Measurements from ENCODE around the gene CAPN5. TPM values are rescaled to one million over a fixed set of nuclear protein-coding genes. Genes with fewer than 3 reads are reported as not detected.

The CAPN5 gene
- total RNA-seq, 1 experiment from 2014 or later: 27.4 TPM

DNA sequence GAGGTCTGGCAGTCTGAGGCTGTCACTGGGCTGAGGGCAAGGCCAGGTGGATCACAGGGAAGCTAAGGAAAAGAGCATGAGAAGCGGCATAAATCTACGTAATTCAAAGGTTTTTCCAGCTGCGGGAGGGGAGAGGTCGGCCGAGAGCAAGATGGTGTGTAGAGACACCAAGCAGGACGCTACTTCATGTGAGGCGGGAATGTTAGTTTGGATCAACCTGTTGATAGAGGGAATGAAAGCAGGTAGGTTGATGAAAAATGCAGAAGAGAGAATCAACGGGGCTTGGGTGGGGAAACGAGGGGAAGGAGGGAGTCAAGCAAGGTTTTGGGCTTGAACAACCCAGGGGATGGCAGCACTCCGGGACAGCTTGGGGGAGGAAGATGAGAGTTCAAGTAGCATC, 29.7 kb upstream of the CAPN5 start (continued):
- TF ChIP-seq STAT6 (CRISPR knock-in tag; conservative IDR thresholded peaks at IDR 0.05; ENCODE audit: low read depth) (no peak), EMX1 (CRISPR knock-in tag; IDR thresholded peaks at IDR 0.05) (no peak), MYBL2 (CRISPR knock-in tag; IDR thresholded peaks at IDR 0.05) (no peak), ZNF317 (CRISPR knock-in tag; IDR thresholded peaks at IDR 0.05; ENCODE audit: borderline replicate concordance, low read depth) (no peak)

DNA sequence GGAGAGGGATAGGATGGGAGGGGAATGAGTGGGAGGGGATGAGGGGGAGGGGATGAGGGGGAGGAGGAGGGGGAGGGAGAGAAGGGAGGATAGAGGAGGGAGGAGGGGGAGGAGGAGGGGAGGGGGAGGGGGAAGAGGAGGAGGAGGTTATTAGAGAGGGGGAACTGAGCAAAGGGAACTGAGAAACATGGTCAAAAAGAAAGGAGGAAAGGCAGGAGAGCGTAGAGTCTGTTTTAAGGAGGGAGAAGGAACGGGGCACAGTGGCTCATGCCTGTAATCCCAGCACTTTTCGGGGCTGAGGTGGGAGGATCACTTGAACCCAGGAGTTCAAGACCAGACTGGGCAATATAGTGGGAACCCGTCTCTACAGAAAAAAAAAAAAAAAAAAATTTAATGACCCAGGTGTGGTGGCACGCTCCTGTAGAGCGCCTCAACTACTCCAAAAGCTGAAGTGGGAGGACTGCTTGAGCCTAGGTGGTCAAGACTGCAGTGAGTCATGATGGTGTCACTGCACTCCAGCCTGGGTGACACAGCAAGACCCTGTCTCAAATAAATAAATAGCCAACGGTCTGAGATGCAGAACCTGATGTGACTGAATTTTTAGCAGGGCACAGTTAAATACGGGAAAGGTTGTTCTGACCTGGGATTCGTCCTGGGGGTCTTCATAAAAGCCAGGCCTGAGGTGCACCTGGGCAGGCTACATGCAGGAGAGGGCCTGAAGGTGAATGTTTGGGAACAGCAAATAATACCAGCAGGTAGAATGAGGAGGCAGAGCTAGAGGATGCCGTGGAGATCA, 28.5 kb upstream of the CAPN5 start:
- DNase-seq (ENCODE audit: low spot score) (no peak), ATAC-seq (no peak)
- Mint-ChIP-seq H3K4me1 (peaks cover 7% of the 10 kb centered on the region), H3K9me3 (no peaks in the 10 kb centered on the region), H3K27me3 (ENCODE audit: low read depth) (peaks cover 52% of the 10 kb centered on the region), H3K4me3 (peak overlapping the region; percentile 16; the same call in 1 of the 2 replicates), H3K36me3 (no peaks in the 10 kb centered on the region), H3K27ac (no peak overlapping the region)
- TF ChIP-seq, protein P1, sequence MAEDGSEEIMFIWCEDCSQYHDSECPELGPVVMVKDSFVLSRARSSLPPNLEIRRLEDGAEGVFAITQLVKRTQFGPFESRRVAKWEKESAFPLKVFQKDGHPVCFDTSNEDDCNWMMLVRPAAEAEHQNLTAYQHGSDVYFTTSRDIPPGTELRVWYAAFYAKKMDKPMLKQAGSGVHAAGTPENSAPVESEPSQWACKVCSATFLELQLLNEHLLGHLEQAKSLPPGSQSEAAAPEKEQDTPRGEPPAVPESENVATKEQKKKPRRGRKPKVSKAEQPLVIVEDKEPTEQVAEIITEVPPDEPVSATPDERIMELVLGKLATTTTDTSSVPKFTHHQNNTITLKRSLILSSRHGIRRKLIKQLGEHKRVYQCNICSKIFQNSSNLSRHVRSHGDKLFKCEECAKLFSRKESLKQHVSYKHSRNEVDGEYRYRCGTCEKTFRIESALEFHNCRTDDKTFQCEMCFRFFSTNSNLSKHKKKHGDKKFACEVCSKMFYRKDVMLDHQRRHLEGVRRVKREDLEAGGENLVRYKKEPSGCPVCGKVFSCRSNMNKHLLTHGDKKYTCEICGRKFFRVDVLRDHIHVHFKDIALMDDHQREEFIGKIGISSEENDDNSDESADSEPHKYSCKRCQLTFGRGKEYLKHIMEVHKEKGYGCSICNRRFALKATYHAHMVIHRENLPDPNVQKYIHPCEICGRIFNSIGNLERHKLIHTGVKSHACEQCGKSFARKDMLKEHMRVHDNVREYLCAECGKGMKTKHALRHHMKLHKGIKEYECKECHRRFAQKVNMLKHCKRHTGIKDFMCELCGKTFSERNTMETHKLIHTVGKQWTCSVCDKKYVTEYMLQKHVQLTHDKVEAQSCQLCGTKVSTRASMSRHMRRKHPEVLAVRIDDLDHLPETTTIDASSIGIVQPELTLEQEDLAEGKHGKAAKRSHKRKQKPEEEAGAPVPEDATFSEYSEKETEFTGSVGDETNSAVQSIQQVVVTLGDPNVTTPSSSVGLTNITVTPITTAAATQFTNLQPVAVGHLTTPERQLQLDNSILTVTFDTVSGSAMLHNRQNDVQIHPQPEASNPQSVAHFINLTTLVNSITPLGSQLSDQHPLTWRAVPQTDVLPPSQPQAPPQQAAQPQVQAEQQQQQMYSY (CRISPR knock-in tag; IDR thresholded peaks at IDR 0.05): no peak
- TF ChIP-seq ARID4B (CRISPR knock-in tag; IDR thresholded peaks at IDR 0.05; ENCODE audit: borderline replicate concordance) (no peak), MYBL2 (CRISPR knock-in tag; IDR thresholded peaks at IDR 0.05) (no peak), SMAD3 (CRISPR knock-in tag; IDR thresholded peaks at IDR 0.05; ENCODE audit: borderline replicate concordance) (no peak), OVOL2 (CRISPR knock-in tag; IDR thresholded peaks at IDR 0.05; ENCODE audit: borderline replicate concordance) (no peak), ZNF423 (CRISPR knock-in tag; IDR thresholded peaks at IDR 0.05) (no peak), FOXP1 (CRISPR knock-in tag; IDR thresholded peaks at IDR 0.05; ENCODE audit: borderline replicate concordance) (no peak), NFATC4 (CRISPR knock-in tag; IDR thresholded peaks at IDR 0.05) (no peak), ZNF425 (CRISPR knock-in tag; conservative IDR thresholded peaks at IDR 0.05) (no peak)
- TF ChIP-seq, protein P2, sequence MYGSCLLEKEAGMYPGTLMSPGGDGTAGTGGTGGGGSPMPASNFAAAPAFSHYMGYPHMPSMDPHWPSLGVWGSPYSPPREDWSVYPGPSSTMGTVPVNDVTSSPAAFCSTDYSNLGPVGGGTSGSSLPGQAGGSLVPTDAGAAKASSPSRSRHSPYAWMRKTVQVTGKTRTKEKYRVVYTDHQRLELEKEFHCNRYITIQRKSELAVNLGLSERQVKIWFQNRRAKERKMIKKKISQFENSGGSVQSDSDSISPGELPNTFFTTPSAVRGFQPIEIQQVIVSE (CRISPR knock-in tag; IDR thresholded peaks at IDR 0.05; ENCODE audit: borderline replicate concordance): no peak
- CTCF ChIA-PET: interaction anchor here (1.8 to 9.0 kb wide), 3 partner anchors 11 to 304 kb away, joined by 8 to 86 read pairs (median 20); no protein-coding TSS in a partner anchor
- POLR2A ChIA-PET: no interaction called here
